Measurements from ENCODE around the gene GHR.
"Not testable (repeated sequence)": the region's sequence is repeated elsewhere in the genome, so short reads cannot be mapped to it uniquely, and the experiment has no call there.

The GHR gene

DNA sequence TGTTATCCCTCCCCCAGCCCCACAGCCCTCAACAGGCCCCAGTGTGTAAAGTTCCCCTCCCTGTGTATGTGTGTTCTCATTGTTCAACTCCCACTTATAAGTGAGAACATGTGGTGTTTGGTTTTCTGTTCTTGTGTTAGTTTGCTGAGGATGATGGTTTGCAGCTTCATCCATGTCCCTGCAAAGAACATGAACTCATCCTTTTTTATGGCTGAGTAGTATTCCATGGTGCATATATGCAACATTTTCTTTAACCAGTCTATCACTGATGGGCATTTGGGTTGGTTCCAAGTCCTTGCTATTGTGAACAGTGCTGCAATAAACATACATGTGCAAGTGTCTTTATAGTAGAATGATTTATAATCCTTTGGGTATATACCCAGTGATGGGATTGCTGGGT, 261.8 kb downstream of the GHR start:
- not testable (repeated sequence) for H3K36me3 ChIP-seq (ENCODE audit: insufficient read depth, low read length); H3K4me1 ChIP-seq (ENCODE audit: insufficient read depth, low read length); H3K27me3 ChIP-seq (ENCODE audit: control insufficient read depth in 1 of 2, insufficient read depth in 2 of 2, low read length in 2 of 2); H3K9ac ChIP-seq (ENCODE audit: low read length); H3K9me3 ChIP-seq (ENCODE audit: low read length); H3K4me3 ChIP-seq (ENCODE audit: low read depth in 1 of 2, low read length in 2 of 2); H3K27ac ChIP-seq (ENCODE audit: low read depth, low read length)

DNA sequence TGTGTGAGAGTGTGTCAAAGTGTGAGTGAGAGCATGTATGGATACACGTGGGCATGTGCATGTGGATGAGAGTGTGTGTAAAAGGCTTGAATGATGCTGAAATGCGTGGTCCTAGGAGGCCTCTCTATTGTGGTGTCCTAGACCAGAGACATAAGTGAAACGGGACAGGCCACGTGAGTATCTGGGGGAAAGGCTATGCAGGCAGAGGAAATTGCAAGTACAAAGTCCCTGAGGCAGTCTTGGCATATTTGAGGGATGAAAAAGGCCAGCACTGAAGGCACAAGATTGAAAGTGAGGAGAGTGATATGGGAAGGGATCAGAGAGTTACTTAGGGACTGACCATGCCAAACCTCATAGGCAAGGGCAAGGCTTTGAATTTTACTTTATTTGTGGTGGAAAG, 266.2 kb downstream of the GHR start:
- H3K9ac ChIP-seq (ENCODE audit: low read length), result no peak overlapping the region
- no peaks in the 10 kb centered on the region for H3K36me3 ChIP-seq (ENCODE audit: insufficient read depth, low read length)
- peaks cover 9% of the 10 kb centered on the region for H3K4me1 ChIP-seq (ENCODE audit: insufficient read depth, low read length)
- no peak overlapping the region for H3K4me3 ChIP-seq (ENCODE audit: low read depth in 1 of 2, low read length in 2 of 2)
- H3K27me3 ChIP-seq (ENCODE audit: control insufficient read depth in 1 of 2, insufficient read depth in 2 of 2, low read length in 2 of 2), result no peaks in the 10 kb centered on the region
- no peaks in the 10 kb centered on the region for H3K9me3 ChIP-seq (ENCODE audit: low read length)
- H3K27ac ChIP-seq (ENCODE audit: low read depth, low read length), result no peak overlapping the region

DNA sequence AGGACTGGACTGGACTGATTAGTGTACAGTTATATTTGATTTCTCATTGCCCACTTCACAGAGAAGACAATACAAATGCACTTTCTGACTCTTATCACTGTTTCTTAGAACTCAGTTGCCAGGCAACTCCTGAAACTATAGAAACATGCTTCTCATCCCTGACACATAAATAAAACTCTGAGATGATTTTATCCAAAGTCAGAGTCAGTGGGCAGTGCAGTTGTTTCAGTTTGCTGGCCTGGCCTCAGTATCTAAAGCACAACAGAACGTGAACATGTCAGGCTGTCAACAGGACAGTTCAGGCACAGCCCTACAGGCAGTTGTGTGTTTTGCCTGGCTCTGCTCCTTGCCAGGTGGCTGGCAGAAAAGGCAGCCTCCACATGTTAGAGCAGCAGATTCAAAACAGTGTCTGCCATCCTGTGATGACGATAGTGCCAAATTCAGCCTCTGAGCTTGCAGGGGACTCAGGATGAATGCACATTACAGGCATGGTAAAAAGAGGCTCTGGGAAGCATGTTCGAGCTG, 268.2 kb downstream of the GHR start:
- Histone ChIP-seq H3K9me3 (ENCODE audit: low read length) (no peaks in the 10 kb centered on the region), H3K36me3 (ENCODE audit: insufficient read depth, low read length) (no peaks in the 10 kb centered on the region), H3K4me3 (ENCODE audit: low read depth in 1 of 2, low read length in 2 of 2) (no peak overlapping the region), H3K9ac (ENCODE audit: low read length) (no peak overlapping the region), H3K27ac (ENCODE audit: low read depth, low read length) (no peak overlapping the region), H3K27me3 (ENCODE audit: control insufficient read depth in 1 of 2, insufficient read depth in 2 of 2, low read length in 2 of 2) (no peaks in the 10 kb centered on the region), H3K4me1 (ENCODE audit: insufficient read depth, low read length) (peaks cover 9% of the 10 kb centered on the region)

DNA sequence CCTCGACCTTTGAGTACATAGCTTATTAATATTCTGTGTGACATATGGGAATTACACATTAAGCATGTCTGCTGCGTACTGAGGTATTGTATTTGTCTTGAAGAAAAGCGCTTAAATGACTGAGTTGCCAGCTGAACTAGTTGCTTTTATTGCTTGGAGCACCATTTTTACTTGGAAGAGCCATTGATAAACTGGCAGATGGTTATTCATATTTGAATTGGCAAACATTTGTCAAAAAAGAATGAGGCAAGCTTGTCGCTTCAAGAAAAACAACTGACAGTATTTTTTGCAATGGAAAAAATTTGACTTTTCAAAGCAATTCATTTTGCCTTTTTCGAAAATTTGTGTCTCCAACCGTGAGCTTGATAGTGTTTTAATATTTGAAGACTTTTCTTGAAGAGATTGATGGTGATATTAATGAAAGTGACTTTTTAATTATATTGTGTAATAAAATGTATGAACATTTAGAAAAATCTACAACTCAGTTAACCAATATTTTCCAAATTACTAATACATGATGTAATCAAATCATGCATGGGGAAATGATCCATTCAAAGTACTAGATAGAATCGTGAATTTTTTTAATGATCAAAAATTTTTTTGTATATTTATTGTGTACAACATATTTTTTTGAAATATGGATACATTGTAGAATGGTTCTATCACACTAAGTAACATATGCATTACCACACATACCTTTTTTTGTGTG, 278.3 kb downstream of the GHR start:
- H3K4me3 ChIP-seq (ENCODE audit: low read depth in 1 of 2, low read length in 2 of 2), result no peak overlapping the region

DNA sequence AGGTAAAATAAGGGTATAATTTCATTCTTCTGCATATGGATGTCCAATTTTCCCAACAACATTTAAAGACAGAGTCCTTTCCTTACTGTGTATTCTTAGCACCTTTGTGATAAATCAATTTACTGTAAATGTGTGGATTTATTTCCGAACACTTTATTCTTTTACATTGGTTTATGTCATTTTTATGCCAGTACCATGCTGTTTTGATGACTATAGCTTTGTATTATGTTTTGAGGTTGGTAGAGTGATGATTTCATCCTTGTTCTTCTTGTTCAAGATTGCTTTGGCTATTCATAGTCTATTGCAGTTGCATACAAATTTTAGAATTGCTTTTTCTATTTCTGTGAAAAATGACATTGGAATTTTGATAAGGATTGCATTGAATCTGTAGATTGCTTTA, 280.0 kb downstream of the GHR start:
- no peak overlapping the region for H3K27ac ChIP-seq (ENCODE audit: low read depth, low read length)
- no peak overlapping the region for H3K4me3 ChIP-seq (ENCODE audit: low read depth in 1 of 2, low read length in 2 of 2)
- no peaks in the 10 kb centered on the region for H3K4me1 ChIP-seq (ENCODE audit: insufficient read depth, low read length)
- H3K9ac ChIP-seq (ENCODE audit: low read length), result no peak overlapping the region
- no peaks in the 10 kb centered on the region for H3K9me3 ChIP-seq (ENCODE audit: low read length)
- no peaks in the 10 kb centered on the region for H3K36me3 ChIP-seq (ENCODE audit: insufficient read depth, low read length)
- no peaks in the 10 kb centered on the region for H3K27me3 ChIP-seq (ENCODE audit: control insufficient read depth in 1 of 2, insufficient read depth in 2 of 2, low read length in 2 of 2)

More for the DNA sequence above, 278.3 kb downstream of the GHR start:
- no peaks in the 10 kb centered on the region for H3K9me3 ChIP-seq (ENCODE audit: low read length)
- H3K4me1 ChIP-seq (ENCODE audit: insufficient read depth, low read length), result no peaks in the 10 kb centered on the region
- H3K36me3 ChIP-seq (ENCODE audit: insufficient read depth, low read length), result no peaks in the 10 kb centered on the region
- H3K27me3 ChIP-seq (ENCODE audit: control insufficient read depth in 1 of 2, insufficient read depth in 2 of 2, low read length in 2 of 2), result no peaks in the 10 kb centered on the region
- no peak overlapping the region for H3K27ac ChIP-seq (ENCODE audit: low read depth, low read length)
- no peak overlapping the region for H3K9ac ChIP-seq (ENCODE audit: low read length)

DNA sequence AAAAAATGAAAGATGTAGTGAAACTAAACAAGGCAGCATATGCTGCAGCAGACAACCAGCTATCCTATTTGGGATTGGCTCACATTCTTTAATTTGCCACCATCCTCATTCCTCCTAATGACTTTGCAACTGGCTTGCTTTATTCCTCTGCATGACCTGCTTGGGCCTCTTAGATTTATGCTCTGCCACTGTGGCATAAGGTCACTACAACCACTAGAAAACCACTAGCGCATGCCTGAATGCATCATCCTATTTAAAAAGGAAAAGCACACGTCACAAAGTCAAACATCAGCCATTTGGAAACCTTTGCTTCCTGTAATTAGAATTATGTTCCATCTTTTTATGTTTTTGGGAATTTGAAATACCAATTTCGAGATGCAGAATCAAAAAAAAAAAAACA, 292.5 kb downstream of the GHR start:
- no peaks in the 10 kb centered on the region for H3K27me3 ChIP-seq (ENCODE audit: control insufficient read depth in 1 of 2, insufficient read depth in 2 of 2, low read length in 2 of 2)
- no peak overlapping the region for H3K9ac ChIP-seq (ENCODE audit: low read length)
- H3K4me1 ChIP-seq (ENCODE audit: insufficient read depth, low read length), result no peaks in the 10 kb centered on the region
- no peaks in the 10 kb centered on the region for H3K9me3 ChIP-seq (ENCODE audit: low read length)
- no peak overlapping the region for H3K4me3 ChIP-seq (ENCODE audit: low read depth in 1 of 2, low read length in 2 of 2)
- H3K27ac ChIP-seq (ENCODE audit: low read depth, low read length), result no peak overlapping the region
- H3K36me3 ChIP-seq (ENCODE audit: insufficient read depth, low read length), result peaks cover 5% of the 10 kb centered on the region

DNA sequence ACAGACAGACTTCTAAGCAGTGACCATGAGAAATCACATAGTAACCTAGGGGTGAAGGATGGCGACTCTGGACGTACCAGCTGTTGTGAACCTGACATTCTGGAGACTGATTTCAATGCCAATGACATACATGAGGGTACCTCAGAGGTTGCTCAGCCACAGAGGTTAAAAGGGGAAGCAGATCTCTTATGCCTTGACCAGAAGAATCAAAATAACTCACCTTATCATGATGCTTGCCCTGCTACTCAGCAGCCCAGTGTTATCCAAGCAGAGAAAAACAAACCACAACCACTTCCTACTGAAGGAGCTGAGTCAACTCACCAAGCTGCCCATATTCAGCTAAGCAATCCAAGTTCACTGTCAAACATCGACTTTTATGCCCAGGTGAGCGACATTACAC, 295.4 kb downstream of the GHR start:
- Histone ChIP-seq H3K36me3 (ENCODE audit: insufficient read depth, low read length) (peaks cover 5% of the 10 kb centered on the region), H3K9ac (ENCODE audit: low read length) (no peak overlapping the region), H3K27ac (ENCODE audit: low read depth, low read length) (no peak overlapping the region), H3K4me1 (ENCODE audit: insufficient read depth, low read length) (no peaks in the 10 kb centered on the region), H3K4me3 (ENCODE audit: low read depth in 1 of 2, low read length in 2 of 2) (no peak overlapping the region), H3K27me3 (ENCODE audit: control insufficient read depth in 1 of 2, insufficient read depth in 2 of 2, low read length in 2 of 2) (no peaks in the 10 kb centered on the region), H3K9me3 (ENCODE audit: low read length) (no peaks in the 10 kb centered on the region)

DNA sequence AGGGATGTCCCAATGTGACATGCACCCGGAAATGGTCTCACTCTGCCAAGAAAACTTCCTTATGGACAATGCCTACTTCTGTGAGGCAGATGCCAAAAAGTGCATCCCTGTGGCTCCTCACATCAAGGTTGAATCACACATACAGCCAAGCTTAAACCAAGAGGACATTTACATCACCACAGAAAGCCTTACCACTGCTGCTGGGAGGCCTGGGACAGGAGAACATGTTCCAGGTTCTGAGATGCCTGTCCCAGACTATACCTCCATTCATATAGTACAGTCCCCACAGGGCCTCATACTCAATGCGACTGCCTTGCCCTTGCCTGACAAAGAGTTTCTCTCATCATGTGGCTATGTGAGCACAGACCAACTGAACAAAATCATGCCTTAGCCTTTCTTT, 295.8 kb downstream of the GHR start:
- Histone ChIP-seq H3K4me1 (ENCODE audit: insufficient read depth, low read length) (no peaks in the 10 kb centered on the region), H3K27ac (ENCODE audit: low read depth, low read length) (no peak overlapping the region), H3K9ac (ENCODE audit: low read length) (no peak overlapping the region), H3K27me3 (ENCODE audit: control insufficient read depth in 1 of 2, insufficient read depth in 2 of 2, low read length in 2 of 2) (no peaks in the 10 kb centered on the region), H3K4me3 (ENCODE audit: low read depth in 1 of 2, low read length in 2 of 2) (no peak overlapping the region), H3K36me3 (ENCODE audit: insufficient read depth, low read length) (peaks cover 5% of the 10 kb centered on the region), H3K9me3 (ENCODE audit: low read length) (no peaks in the 10 kb centered on the region)

DNA sequence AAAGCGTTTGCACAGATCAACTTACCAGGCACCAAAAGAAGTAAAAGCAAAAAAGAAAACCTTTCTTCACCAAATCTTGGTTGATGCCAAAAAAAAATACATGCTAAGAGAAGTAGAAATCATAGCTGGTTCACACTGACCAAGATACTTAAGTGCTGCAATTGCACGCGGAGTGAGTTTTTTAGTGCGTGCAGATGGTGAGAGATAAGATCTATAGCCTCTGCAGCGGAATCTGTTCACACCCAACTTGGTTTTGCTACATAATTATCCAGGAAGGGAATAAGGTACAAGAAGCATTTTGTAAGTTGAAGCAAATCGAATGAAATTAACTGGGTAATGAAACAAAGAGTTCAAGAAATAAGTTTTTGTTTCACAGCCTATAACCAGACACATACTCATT, 297.0 kb downstream of the GHR start:
- H3K36me3 ChIP-seq (ENCODE audit: insufficient read depth, low read length), result peaks cover 5% of the 10 kb centered on the region
- no peaks in the 10 kb centered on the region for H3K27me3 ChIP-seq (ENCODE audit: control insufficient read depth in 1 of 2, insufficient read depth in 2 of 2, low read length in 2 of 2)
- no peaks in the 10 kb centered on the region for H3K4me1 ChIP-seq (ENCODE audit: insufficient read depth, low read length)
- no peaks in the 10 kb centered on the region for H3K9me3 ChIP-seq (ENCODE audit: low read length)
- H3K9ac ChIP-seq (ENCODE audit: low read length), result no peak overlapping the region
- H3K27ac ChIP-seq (ENCODE audit: low read depth, low read length), result no peak overlapping the region
- no peak overlapping the region for H3K4me3 ChIP-seq (ENCODE audit: low read depth in 1 of 2, low read length in 2 of 2)

DNA sequence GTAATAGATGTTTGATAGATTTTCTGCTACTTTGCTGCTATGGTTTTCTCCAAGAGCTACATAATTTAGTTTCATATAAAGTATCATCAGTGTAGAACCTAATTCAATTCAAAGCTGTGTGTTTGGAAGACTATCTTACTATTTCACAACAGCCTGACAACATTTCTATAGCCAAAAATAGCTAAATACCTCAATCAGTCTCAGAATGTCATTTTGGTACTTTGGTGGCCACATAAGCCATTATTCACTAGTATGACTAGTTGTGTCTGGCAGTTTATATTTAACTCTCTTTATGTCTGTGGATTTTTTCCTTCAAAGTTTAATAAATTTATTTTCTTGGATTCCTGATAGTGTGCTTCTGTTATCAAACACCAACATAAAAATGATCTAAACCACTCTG, 298.2 kb downstream of the GHR start:
- Histone ChIP-seq H3K9ac (ENCODE audit: low read length) (no peak overlapping the region), H3K4me1 (ENCODE audit: insufficient read depth, low read length) (no peaks in the 10 kb centered on the region), H3K27me3 (ENCODE audit: control insufficient read depth in 1 of 2, insufficient read depth in 2 of 2, low read length in 2 of 2) (no peaks in the 10 kb centered on the region), H3K27ac (ENCODE audit: low read depth, low read length) (no peak overlapping the region), H3K36me3 (ENCODE audit: insufficient read depth, low read length) (peaks cover 5% of the 10 kb centered on the region), H3K9me3 (ENCODE audit: low read length) (no peaks in the 10 kb centered on the region), H3K4me3 (ENCODE audit: low read depth in 1 of 2, low read length in 2 of 2) (no peak overlapping the region)

DNA sequence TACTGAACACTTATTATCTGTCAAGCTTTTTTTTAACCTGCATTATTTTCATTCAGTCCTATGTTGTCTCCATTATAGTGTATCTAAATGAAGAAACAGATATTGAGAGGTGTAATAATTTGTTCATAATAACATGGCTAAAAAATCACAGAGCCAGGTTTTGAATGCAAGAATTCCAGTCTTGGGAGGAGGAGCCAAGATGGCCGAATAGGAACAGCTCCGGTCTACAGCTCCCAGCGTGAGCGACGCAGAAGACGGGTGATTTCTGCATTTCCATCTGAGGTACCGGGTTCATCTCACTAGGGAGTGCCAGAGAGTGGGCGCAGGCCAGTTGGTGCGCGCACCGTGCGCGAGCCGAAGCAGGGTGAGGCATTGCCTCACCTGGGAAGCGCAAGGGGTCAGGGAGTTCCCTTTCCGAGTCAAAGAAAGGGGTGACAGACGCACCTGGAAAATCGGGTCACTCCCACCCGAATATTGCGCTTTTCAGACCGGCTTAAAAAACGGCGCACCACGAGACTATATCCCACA, 311.4 kb downstream of the GHR start:
- H3K36me3 ChIP-seq (ENCODE audit: insufficient read depth, low read length); H3K4me3 ChIP-seq (ENCODE audit: low read depth in 1 of 2, low read length in 2 of 2); H3K27me3 ChIP-seq (ENCODE audit: control insufficient read depth in 1 of 2, insufficient read depth in 2 of 2, low read length in 2 of 2); H3K9ac ChIP-seq (ENCODE audit: low read length); H3K27ac ChIP-seq (ENCODE audit: low read depth, low read length); H3K4me1 ChIP-seq (ENCODE audit: insufficient read depth, low read length); H3K9me3 ChIP-seq (ENCODE audit: low read length): not testable (repeated sequence)

DNA sequence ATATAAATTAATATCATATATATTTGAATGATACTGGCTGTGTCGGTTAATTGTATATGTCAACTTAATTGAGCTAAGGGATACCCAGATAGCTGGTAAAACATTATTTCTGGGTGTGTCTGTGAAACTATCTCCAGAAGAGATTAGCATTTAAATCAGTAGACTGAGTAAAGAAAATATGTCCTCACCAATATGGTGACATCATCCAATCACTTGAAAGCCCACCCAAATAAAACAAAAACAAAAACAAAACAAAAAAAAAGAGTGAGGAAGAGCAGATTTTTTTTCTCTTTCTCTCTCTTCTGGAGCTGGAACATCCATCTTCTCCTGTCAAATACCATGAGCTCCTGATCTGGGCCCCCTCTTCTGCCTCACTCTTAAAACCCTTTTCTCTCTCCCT, 317.7 kb downstream of the GHR start:
- Histone ChIP-seq H3K4me3 (ENCODE audit: low read depth in 1 of 2, low read length in 2 of 2) (no peak overlapping the region), H3K4me1 (ENCODE audit: insufficient read depth, low read length) (no peaks in the 10 kb centered on the region), H3K27ac (ENCODE audit: low read depth, low read length) (no peak overlapping the region), H3K36me3 (ENCODE audit: insufficient read depth, low read length) (no peaks in the 10 kb centered on the region), H3K9me3 (ENCODE audit: low read length) (no peaks in the 10 kb centered on the region), H3K9ac (ENCODE audit: low read length) (no peak overlapping the region), H3K27me3 (ENCODE audit: control insufficient read depth in 1 of 2, insufficient read depth in 2 of 2, low read length in 2 of 2) (no peaks in the 10 kb centered on the region)
